Hindlimb muscle (tissue), 1 donor: Measurements from ENCODE around the gene FN1. TPM values are rescaled to one million over a fixed set of nuclear protein-coding genes. Genes with fewer than 3 reads are reported as not detected.
"Not testable (repeated sequence)": the region's sequence is repeated elsewhere in the genome, so short reads cannot be mapped to it uniquely, and the experiment has no call there.

Experiments used
- DNase-seq: peaks from one replicate; pipeline ENCODE4 v3.0.0-alpha.2; 2013
- polyA plus RNA-seq: library from polyadenylated mRNA; unstranded; fragments of 120-200 nt; gene quantifications from one replicate; pipeline ENCODE4 v1.2.1, GENCODE V29; 2013; ENCODE audit not compliant: insufficient read length

FN1 gene
- polyA plus RNA-seq, 1 donor, result 373 TPM

DNA sequence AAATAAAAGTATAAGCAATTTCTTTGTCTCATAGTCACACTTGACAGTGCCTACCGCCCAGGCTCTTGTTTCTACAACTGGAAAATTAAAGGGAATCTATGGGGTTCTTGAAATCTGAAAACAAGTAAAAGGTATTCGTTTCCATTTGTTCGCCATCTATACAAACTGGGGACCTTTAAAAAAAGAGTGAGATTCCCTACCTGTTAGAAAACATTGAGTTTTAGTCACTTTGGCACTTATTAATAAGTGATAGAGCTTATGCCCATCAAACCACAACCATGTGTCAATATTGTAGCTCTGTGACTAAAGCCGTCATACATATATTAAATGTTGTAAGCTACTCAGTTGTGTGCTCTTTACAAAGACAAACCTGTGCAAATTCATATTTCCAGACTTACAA lies 13.2 kb downstream of the FN1 start:
- DNase-seq, result no peak

GRCh38 chr2:215421859-215422461 lies 13.9 kb downstream of the FN1 start:
- DNase-seq, result no peak

GRCh38 chr2:215420471-215420935 lies 15.4 kb downstream of the FN1 start:
- DNase-seq, result no peak

- DNase-seq, result no peak
Measured at GRCh38 chr2:215419769-215420470, 15.9 kb downstream of the FN1 start.

GRCh38 chr2:215419113-215419512 lies 16.8 kb downstream of the FN1 start:
- DNase-seq, result no peak

GRCh38 chr2:215418064-215418963 lies 17.6 kb downstream of the FN1 start:
- no peak for DNase-seq

DNA sequence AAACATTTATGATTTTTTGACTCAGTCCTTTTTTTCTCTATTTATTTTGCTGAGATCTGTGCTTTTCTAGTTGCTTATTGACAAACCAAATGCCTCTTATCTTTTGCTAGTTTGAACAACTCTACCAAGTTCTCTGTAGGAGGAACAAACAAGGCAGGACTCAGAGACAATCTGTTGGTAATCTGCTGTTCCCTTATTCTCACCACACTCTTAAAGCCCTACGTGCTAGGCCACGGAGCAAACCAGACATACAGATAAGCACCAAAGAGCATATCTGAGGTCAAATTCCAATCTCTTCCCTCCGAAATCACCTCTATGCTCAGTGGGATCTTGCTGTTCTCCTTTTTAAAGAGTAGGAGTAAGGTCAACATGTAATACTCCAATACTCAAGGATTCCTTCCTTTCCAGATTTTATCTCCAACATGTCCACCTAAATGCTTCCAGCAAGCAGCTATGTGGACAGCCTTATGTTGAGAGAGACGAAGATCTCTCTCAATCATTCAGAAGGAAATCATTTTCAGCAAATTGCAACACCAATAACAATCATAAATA lies 18.4 kb downstream of the FN1 start:
- DNase-seq, result no peak

DNA sequence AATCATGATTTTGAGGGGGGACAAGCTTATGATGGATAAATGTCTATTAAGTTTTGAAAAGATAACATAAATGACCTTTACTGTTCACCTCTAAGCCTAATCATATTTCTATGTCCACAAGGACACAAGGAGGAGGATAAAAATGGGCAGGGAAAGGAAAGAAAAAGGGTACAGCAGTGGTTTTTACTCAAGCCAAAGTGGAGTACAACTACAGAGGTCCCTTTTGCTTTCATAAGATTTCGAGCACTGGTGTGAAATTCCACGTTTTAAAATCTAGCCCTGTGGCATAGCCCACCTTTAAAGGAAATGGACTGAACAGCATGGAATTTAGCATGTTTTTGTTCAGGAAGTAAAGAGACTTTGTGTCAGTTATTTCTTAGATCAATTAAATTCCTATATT lies 19.2 kb downstream of the FN1 start:
- DNase-seq, result no peak

DNA sequence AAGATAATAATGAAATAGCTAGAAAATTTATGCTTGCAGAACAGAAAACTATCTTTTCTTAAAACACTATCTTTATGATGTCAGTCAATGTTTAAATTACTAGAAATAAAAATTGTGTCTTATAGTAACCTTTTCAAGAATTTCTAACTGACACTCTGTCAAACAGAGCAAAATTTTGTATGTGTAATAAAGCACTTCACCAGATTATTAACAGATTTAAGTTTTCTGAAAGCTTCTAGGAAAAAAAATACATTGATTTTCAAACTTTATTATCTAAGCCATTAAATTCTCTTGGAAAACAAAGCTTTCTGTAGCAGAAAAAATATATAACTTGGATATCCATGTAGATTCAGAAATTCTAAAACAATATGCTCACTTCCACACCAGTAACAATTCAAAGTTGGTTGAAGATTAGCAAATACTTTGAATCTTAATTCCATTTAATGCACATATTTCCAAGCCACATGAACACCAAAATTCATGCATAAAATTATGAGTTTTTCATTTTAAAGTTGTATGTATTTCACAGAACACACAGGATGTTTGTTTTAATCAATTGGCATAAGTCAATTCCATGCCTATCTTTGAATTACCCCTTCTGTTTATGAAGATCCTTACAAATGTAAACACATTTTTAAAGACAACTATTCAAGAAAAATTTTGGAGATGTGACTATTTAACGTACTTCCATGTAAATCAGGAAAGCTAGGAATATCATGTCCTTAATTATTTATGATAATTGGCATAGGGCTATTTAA lies 19.9 kb downstream of the FN1 start:
- no peak for DNase-seq

DNA sequence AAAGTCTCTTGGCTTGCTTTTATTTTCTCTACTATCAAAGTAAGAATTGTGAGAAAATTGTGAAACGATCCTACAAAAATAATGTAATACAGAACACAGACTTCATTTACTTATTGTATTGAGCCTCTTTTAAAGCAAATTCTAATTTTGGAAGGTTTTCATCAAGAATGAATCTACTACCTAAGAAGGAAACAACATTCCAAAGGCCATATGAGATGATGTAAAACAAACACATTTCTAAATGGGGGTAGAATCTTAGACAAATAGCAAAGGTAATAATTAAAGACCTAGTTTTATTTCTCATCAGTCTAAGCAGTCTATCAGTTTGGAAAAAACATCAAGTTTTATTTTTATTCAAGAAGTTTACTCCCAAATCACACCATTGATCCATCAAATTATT lies 20.6 kb downstream of the FN1 start:
- DNase-seq, result no peak

DNA sequence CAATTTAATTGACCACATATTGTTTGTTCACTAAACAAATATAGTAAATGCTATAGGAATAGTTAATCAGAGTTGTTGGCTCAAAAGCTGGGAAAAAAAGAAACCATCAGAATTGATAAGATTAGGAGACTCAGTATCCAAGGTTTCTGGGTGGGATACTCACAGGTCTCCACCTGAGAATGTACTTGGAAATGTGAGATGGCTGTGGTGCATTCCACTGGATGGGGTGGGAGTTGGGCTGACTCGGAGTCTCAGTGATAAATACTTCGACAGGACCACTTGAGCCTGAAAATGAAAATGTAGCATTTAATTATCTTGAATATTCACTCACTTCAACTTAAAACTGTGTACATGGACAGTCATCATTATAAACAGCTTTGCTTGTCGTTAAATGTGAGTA lies 21.2 kb downstream of the FN1 start:
- DNase-seq, result no peak

GRCh38 chr2:215413974-215414373 lies 21.9 kb downstream of the FN1 start:
- DNase-seq, result no peak

GRCh38 chr2:215413484-215413777 lies 22.4 kb downstream of the FN1 start:
- DNase-seq, result no peak

DNA sequence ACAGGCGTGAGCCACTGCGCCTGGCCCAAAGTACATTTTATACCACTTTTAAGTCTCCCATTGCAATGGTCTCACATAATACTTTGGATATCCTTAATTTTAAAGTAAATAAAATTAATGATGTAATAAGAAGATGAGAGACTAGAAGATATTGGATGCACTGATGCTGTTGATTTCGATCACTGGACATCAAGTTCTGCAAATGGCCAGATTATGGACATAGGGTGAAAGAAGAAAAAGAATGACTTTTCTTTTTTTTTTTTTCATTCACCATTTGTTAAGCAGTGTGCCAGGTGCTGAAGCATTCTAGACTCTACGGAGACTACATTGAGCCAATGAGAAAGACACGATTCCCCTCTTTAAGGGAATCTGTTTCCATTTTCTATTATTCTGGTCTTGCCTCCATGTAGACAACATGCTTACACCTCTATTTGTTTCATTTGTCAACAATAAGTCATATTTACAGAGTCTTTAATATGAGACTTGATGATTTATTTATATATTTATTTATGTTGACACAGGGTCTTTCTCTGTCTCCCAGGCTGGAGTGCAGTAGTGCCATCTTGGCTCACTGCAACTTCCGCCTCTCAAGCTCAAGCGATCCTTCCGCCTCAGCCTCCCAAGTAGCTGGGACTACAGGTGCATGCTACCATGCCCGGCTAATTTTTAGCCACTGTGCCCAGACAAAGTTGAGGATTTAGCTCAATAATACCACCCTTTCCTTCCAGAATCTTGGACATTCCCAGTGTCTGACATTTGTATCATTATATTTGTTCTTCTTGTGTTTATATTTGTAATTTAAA lies 23.7 kb downstream of the FN1 start:
- DNase-seq, result no peak

GRCh38 chr2:215410932-215411285 lies 25.0 kb downstream of the FN1 start:
- DNase-seq, result no peak

DNA sequence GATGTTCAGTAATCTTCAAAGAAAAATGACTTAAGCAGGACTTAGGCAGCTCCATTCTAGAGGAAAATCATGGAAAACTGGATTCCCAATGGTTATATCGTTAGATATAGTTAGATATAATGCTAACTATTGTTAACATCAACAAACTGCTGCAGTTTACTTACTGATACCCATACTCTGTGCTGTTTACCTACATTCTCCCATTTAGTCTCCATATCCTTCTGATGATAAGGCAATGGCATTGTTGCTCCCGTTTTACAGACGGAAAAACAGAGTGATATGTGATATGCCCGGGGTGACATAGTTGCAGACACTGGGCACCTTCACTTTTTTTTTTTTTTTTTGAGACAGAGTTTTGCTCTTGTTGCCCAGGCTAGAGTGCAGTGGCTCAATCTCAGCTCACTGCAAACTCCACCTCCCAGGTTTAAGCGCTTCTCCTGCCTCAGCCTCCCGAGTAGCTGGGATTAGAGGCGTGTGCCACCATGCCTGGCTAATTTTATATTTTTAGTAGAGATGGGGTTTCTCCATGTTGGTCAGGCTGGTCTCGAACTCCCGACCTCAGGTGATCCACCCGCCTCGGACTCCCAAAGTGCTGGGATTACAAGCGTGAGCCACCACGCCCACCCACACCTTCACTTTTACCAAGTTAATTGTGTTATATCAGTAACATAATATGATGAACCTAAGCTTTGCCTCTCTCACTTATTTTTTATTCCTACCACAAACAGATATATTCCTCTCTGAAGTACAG lies 25.5 kb downstream of the FN1 start:
- not testable (repeated sequence) for DNase-seq

- DNase-seq, result no peak
Measured at GRCh38 chr2:215409331-215410127, 26.3 kb downstream of the FN1 start.

- not testable (repeated sequence) for DNase-seq
Measured at GRCh38 chr2:215408441-215408840, 27.4 kb downstream of the FN1 start.

DNA sequence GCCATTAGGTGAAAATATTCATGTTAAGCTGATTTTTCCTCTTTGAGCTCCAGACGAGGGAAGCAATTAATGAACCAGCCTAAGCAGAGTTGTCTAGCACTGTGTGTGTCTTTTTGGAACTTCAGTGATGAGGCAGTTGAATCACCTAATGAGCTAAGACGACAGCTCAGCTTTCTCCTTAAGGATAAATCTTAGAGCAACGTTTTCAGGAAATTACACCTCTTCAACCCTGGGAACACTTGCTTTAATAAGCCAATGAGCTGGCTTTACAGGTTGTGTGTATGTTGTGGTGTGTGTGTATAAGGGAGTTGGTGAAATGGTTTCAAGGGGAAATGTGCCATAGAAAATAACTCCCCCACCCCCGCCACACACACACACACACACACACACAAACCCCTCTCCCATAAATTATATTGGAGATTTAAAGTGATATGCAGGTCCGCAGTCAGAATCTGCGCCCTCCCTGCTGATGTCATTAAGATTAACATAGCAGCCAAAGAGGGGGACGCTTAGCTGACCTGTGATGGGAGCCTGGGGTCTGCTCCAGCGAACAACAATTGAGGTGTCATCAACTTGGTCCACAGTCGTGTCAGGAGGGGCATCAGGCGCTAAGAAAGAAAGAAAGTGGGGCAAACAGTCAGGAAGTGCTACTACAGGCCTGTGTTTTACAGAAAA lies 28.1 kb downstream of the FN1 start:
- no peak for DNase-seq

DNA sequence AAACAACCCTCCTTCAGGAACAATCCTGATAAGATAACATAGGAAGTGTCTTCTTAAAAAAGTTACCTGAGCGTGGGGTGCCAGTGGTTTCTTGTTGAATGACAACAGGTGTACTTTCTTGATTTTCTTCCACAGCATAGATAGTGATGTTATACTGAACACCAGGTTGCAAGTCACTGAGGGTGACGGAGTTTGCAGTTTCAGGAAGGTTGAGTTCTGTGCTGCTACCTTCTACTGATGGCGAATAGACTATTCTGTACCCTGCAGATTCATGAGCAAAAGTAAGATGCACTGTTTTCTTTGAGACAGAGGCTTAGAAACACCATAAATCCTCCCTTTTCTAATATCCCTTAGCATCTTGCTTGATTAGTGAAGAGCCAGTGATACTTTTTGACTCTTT lies 28.8 kb downstream of the FN1 start:
- DNase-seq, result no peak
